ENCODE results near the gene FIBP.
A peak's percentile ranks its signal among the peaks of the same experiment; 100 is the strongest.

FIBP gene

GRCh38 chr11:65887723-65888162, 528 bp downstream of the FIBP start:
- DNase-seq: no peak

GRCh38 chr11:65886826-65887722, 1.2 kb downstream of the FIBP start:
- DNase-seq: no peak

GRCh38 chr11:65885808-65886536, 2.3 kb downstream of the FIBP start:
- DNase-seq: no peak

- DNase-seq: no peak
Observed at GRCh38 chr11:65885231-65885630, 3.0 kb downstream of the FIBP start.

GRCh38 chr11:65884716-65885092, 3.6 kb downstream of the FIBP start:
- DNase-seq: peak; percentile 41

- no peak for DNase-seq
Observed at GRCh38 chr11:65883786-65884715, 4.2 kb downstream of the FIBP start.

- no peak for DNase-seq
Observed at GRCh38 chr11:65883058-65883761, 5.1 kb downstream of the FIBP start.

- DNase-seq: no peak
Observed at GRCh38 chr11:65882120-65883057, 5.9 kb downstream of the FIBP start.

- DNase-seq: no peak
Observed at GRCh38 chr11:65880844-65881421, 7.3 kb downstream of the FIBP start.

GRCh38 chr11:65880027-65880426, 8.2 kb downstream of the FIBP start:
- no peak for DNase-seq

- DNase-seq: no peak
Observed at GRCh38 chr11:65879617-65880016, 8.7 kb downstream of the FIBP start, which contains the start of gene CTSW. Gene CTSW (plus strand): TSS chr11:65879837. CDS start chr11:65879855, 18 bp downstream.

- DNase-seq: peak; percentile 86
Observed at GRCh38 chr11:65873318-65874156, 14.7 kb downstream of the FIBP start.

- DNase-seq: no peak
Observed at GRCh38 chr11:65872586-65873317, 15.5 kb downstream of the FIBP start, which contains the start of gene EFEMP2. Gene EFEMP2 (minus strand): TSS chr11:65872800. CDS start chr11:65872354, 446 bp downstream.

- DNase-seq: no peak
Observed at GRCh38 chr11:65871811-65872548, 16.3 kb downstream of the FIBP start.

- peak; percentile 66 for DNase-seq
Observed at GRCh38 chr11:65870706-65871681, 17.3 kb downstream of the FIBP start.

- DNase-seq: no peak
Observed at GRCh38 chr11:65870307-65870658, 18.0 kb downstream of the FIBP start.
